HG03521 (cell line): ENCODE data around the gene RRAGC.
"Not testable (repeated sequence)": the region's sequence is repeated elsewhere in the genome, so short reads cannot be mapped to it uniquely, and the experiment has no call there.

ENCODE experiments used
- ATAC-seq: cut with Tn5 transposase; IDR thresholded peaks from one replicate; pipeline ENCODE4 v1.9.1; 2021; ENCODE audit warnings: mild to moderate bottlenecking, moderate library complexity; ENCODE audit not compliant: unreplicated experiment

RRAGC gene

DNA sequence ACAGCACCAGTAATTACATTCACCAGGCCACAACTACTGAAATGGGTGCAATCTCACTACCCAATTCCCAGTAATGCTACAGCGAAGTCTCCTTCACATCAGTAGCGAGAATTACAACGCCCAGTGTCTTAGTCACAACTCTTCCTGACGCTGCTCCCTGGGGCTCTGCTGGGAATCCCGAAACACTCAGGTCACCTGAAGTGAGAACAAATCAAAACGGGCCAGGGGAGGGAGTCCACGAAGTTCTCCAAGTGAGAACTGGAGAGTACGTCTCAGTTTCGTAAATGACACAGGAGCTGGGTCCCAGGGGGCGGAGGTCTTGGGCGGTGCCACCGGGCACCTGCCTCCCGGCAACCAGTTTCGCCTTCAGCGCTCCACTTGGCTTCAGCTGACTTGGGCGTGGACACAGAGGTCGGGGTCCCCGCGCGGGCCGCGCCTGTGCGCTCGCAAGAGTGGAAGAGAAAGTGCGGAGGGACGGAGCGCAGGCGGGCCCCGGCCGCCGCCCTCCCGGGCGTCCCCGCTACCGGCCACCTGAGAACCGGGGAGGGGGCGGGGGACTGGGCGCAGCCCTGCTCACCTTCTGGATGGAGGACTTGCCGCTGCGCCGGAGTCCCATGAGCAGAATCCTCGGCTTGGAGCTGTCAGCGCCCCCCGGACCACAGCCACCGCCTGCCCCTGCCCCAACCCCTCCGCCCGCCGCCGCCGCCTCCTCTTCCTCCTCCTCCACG is 575 bp downstream of the RRAGC start:
- ATAC-seq: peak; percentile 26

DNA sequence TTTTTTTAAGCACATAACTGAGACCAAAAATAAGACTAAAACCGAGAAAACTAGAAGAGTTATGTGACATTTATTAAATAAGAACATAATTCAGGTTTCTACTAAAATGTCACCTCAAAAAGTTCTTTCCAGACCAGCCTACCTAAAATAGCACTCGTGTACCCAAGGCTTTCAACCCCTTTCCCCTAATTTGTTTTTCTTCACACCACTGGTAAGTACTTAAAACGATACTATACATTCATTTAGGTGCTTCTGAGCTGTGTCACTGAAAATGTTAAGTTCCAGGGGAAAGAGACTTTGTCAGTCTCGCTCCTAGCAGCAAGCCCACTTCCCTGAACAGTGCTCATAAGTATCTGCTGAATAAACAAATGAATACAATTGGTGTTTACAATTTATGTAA is 6.8 kb downstream of the RRAGC start:
- ATAC-seq: no peak

DNA sequence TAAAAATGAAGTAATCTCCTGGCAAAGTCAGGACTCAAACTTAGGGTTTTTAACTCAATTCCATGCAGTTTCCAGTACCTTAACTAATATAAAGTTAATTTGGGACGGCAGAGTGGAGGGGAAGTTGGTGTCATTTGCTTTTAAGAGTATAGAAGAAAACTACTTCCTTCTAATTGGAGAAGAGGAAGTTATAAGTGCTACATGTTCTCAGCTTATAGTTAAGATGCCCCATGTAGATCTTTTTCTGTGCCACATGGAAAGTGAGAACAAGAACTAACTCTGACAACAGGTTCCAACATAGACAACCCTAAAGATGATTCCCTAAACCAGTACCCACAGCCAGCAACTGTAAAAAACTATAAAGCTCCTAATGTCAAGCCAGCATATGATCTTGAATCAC is 11.5 kb downstream of the RRAGC start:
- ATAC-seq: no peak

DNA sequence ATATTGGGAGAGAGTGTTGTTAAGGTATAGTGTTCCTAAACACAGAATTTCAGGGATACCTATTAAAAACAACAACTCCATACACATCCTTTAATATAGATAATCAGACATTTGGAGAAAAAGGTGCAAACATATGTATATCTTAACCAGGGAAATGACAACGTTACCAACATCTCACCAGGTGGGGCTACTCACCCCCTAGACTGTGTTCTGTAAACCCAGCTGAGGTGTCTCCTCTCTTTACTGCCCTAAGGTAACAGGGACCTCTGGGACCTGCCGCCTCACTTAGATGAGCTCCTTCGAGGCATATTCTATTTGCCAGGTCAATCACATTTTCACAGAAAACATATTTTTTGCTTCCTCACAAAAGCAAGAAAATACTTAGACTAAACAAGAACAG is 13.4 kb downstream of the RRAGC start:
- no peak for ATAC-seq

DNA sequence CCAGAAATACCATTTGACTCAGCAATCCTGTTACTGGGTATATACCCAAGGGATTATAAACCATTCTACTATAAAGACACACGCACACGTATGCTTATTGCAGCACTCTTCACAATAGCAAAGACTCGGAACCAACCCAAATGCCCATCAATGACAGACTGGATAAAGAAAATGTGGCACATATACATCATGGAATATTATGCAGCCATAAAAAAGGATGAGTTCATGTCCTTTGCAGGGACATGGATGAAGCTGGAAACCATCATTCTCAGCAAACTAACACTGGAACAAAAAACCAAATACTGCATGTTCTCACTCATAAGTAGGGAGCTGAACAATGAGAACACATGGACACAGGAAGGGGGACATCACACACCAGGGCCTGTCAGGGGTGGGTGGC is 14.5 kb downstream of the RRAGC start:
- not testable (repeated sequence) for ATAC-seq

DNA sequence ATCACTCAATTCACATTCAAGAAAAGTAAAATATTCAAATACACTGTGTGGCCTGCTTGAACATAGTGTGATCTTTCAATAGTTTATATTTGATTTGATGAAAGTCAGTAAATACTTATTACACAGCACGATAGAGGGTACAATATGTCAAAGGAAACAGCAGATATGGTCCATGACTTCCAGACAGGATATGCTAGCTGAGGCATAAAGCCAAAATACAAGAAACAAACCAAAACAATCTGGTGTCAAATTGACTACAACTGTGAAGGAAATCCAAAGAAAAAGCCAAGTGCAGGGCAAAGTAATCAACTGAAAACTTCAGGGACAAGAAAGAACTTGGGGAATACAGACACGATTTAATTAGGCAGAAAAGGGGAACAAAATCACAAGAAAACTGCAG is 19.3 kb downstream of the RRAGC start:
- ATAC-seq: no peak

DNA sequence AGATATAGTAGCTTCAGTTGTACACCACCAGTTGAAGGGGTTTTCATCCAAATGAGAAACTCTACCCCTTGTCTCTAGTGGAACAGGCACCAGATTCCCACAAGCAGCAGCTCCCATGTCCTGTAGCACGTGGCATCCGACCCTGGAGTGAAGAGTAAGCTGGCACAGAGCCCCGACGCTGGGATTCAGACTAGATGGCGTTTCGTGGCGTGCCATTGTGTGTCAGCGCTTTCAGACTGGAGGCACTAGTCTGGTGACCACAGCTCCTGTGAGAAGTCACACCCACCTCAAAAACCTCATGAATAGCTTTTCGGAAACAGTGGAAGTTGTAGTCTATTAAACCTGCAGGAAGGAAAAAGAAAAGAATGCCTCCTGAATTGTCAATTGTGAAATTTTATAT is 20.2 kb downstream of the RRAGC start:
- no peak for ATAC-seq

DNA sequence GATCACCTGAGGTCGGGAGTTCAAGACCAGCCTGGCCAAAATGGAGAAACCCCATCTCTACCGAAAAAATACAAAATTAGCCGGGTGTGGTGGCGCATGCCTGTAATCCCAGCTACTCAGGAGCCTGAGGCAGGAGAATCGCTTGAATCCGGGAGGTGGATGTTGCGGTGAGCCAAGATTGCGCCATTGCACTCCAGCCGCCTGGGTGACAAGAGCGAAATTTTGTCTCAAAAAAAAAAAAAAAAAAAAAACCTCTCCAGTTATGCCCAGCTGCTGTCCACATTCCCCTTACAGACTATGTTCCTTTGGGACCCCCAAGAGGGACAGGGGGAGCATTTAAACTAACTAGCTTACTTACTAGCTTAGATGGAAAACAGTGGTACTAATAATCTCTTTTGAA is 23.3 kb downstream of the RRAGC start:
- not testable (repeated sequence) for ATAC-seq

DNA sequence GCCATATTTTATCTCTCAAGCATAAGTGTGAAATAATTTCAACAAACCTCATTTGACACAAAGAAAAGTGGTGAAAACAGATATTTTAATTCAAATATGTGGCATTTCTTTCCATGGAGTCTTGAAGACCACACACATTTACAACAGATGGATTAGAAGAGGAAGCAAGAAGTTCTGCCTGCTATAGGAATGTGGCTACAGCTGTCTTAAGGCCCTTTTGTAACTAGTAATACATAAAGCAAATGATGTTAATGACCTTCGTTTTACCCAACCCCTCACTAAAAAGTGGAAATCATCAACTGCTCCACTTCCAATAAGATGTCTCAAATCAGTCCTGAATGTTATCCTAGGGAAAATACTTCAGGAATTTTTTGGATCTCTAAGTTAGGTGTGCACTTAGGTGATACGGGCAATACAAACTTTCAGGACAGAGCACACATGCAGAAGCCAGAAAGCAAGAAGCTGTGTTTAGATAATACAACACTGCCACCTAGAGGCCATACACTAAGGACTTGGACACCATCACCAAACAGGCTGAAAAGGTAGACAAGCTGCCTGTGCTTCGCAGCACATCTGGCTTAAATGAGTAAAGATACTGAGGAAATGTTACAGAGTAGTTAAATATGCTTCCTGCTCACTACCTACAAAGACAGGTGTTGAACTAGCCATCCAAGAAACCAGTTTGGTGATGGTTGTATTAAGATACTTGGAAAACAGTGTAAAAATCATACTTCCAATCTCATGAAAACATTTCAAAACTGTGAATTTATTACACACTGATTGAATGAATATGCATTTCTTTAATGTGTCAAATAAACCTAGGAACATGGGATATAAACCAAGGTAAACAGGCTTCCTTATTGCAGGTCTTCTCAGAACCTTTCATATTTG is 24.4 kb downstream of the RRAGC start:
- ATAC-seq: no peak

DNA sequence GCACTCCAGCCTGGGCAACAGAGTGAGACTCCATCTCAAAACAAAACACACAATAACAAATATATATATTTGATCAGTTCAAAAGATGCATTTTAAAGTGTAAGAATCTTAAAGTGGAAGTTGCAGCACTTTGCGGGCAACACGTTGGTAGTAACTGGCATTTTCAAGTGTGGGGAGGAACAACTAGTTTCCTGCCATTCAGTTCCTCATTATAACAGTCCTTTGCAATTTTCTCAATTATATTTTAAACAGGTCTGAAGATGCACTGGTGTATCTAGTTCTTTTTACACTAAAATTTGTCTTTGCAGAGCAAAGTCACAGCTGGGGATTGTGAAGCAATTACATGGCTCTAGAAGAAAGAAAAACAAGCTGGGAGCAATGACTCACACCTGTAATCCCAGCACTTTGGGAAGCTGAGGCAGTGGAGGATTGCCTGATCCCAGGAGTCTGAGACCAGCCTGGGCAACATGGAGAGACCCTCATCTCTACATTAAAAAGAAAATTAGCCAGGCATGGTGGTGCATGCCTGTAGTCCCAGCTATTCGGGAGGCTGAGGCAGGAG is 25.3 kb downstream of the RRAGC start:
- ATAC-seq: no peak

DNA sequence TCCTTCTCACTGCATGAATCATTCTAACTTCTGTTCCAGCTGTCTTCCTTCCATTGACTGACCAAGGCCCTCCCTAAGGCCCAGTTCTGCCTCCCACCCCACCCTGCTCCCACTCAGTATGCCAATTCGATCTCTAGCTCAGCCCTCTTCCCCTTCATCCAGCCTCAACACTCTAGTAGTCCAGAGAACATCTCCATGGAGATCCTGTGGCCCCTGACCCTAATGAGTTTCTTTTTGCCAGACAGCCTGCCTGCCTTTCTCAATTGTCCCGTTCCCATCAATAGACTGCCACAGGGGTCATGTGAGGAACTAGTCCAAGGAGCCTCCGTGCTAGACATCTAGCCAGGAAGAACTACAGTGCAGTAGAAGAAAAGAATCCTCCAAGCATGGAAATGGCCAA is 26.4 kb downstream of the RRAGC start:
- ATAC-seq: no peak

DNA sequence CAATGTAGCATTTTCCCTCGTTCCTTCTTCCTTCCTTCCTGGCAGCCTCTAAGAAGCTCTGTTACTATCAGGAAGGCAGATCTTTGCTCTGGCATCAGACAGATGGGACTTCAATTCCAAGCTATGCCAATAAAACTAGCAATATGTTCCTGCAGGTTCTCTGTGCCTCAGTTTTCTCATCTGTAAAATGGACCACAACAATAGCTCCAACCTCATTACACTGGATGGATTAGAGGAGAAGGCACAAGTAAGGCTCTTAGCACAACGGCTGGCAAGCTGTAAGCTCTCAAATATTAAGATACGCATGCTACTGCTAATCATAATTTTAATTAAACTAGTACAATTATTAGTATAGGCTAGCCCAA is 27.2 kb downstream of the RRAGC start:
- ATAC-seq: no peak

DNA sequence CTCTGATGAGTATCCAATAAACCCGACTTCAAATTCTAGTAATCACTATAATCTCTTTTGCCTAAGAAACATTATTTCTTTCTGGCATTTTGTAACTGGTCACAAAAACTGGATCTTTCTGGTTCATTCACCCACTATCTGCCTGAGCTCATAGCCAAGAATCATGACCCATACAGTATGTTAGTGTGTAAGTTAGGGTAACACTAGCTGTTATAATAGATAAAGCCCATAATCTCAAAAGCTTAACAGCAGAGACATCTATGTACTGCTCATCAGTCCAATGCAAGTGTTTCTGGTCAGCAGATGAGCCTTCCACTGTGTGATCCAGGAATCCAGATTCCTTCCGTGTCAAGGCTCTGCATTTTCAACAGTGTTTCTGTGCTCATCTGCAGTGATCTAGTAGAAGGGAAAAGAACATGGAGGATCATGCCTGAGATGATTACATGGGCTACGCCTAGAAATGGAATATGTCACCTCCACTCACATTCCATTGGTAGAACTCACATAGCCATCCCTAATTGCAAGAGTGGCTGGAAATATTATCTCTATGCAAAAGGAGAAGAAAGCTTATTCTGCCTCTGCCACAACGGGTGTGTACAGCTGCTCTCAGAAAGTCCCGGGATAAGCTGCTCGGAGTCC is 27.7 kb downstream of the RRAGC start:
- no peak for ATAC-seq

DNA sequence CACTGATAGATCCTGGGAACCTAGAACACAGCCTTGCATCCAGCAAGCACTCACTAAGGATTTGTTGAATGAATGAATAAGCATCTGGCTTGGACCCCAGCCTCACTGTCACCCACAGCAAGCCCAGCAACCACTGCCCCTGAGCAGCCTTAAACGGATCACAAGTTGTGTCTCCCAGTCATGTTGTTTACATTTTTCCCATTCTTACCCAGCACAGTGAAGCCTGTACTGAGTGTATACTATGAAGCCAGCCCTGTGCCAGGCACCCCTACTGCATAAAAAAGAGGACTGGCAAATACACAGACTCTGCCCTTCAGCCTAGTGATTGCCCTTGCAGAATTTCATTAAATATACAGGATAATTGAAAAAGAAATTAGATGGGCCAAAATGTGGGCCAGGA is 30.2 kb downstream of the RRAGC start:
- no peak for ATAC-seq

DNA sequence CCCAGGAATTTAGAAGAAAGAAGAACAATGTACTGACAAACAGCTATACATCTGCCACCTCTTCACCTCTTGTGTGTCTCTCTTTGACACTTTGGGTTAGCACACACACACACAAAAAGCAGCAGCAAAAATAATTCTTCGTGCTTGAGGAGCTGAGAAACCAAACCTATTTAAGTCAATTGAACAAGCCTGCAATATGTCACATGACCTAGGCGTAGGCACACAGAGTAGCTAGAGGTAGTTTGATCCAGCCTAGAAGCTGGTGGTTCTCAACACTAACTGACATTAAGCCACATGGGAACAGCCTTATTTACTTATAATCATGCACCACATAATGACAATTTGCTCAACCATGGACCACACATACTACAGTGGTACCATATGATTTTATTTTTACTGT is 32.3 kb downstream of the RRAGC start:
- no peak for ATAC-seq

DNA sequence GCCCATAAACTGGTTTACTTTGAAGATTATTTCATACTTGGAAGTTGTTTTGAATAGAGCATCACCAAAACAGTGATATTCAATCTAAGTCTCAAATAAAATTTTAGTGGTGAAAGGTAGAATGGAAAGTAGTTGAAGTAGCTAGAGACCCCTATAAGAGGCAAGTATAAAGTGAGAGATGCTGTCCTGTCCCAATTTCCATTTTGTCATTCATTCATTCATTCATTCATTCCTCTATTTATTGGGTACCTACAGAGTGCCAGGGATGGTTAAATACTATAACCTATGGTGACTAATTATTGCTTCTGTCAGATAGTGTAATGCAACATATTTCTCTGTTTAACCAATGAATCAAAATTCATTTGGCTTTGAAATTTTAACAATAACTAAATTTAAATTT is 32.7 kb downstream of the RRAGC start:
- no peak for ATAC-seq

DNA sequence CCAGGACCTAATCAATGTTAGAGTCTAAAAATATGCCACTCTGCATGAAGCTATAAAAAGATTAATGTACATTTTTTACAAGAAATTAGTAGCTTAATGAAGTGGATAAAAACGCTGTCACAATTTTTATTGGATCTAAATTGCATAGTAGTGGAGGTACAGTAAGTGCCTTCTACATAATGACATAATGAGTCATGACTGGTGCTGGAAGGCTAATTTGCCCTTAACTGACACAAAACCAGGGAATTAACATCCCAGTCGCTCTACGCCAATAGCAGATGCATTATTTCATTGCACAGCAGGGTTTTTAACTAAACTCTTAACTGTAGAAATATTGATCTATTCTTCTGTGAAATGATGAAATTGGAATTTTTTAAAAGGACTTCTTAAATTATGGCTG is 33.3 kb downstream of the RRAGC start:
- no peak for ATAC-seq

DNA sequence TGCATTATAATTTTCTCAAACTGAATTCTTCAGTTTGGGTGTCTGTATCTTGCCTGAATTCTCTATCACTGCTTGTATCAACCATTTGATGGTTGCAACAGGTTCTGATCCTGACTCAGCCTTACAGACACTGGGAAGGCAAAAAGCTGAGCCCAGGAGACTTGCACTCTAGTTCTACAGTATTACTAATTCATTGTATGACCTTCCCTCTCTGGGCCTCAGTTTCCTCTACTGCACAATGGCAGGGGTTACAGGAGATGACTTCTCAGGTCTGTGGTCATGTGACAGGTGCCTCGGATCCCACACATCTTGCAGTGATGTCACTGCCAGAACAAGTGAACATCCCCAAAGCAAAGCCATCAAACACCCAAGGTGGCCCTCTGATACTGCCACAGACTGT is 38.7 kb downstream of the RRAGC start:
- ATAC-seq: no peak

DNA sequence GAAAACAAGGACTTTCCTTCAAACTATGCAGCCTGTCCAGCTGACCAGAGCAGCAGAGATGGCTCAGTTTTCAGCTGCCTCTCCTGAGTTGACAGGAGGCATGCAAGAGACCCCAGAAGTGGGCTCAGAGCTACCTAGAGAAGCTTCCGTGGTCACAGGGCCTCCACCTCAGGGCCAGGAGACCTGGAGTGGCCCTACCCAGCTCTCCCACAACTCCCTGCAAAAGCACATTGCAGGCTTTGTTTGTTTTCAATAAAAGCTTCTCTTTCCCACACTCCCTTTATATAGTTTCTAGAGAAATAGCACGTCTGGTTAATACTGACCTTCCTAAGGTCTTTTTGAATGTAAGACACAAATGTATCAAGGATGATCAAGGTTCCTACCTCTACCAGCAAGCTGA is 40.1 kb downstream of the RRAGC start:
- no peak for ATAC-seq

DNA sequence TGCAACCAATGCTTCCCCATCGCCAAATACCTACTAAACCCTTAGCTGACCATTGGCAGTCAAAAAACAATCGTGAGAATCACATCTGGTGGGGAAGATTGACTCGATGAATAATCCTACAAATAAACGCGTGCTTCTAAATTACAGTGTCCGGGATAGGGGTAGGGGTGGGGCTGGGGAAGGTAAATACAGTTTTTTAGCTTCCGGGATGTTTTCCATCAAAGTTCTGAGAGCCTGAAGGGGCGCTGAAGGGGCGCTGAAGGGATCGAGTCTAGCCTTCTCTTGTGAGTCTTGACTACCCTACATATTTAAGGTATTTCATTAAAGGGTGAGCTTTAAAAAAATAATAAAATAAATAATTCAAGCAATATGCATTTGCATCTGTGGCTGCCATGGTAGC is 40.5 kb downstream of the RRAGC start:
- ATAC-seq: no peak

DNA sequence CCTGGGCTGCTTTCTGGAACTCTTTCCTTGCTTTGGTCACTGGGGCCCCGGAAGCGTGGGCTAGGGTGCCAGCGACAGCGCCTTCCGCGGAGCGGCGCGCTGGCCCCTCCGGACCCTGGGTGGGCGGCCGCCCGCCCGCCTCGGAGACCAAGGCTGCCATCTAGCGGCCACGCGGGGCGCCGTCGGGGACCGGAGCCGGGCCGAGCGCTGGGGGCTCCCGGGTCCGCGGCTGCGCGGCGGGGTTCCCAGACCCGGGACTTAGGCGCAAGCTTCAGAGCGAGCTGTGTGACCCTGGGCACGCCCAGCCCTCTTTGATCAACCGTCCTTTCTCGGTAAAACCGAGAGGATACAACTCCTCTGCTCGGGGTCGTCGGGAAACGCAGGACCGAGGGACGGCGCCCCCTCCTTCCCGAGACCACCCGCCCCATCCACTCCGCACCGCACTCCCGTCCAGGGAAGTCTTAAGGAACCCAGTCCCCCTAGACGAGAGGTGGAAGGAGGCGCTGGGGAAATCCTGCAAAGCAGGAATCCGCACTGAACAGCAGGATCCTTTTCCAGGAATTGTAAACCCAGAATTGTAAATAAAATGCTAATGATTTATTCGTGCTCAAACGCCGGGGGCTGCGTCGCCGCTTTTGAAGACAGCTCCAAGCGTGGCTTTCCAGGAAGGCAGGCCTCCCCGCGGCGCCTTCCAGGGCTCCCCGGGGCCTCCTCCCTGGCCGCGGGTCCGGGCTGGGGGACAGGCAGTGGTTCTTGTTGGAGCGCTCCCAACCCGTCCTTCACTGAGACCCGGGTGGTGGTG is 41.2 kb downstream of the RRAGC start:
- no peak for ATAC-seq
